Upper lobe of left lung (tissue), 4 donors: ENCODE measurements around the gene PDCL2.

Source experiments
- CTCF ChIP-seq, 6 experiments: fragments of 450-650 bp in 4 of 6; fragments of 200-600 bp in 2 of 6; sonication (generic) in 2 of 6; IDR thresholded peaks; one replicate each; pipeline ENCODE4 v1.5.1; 2016 to 2019; ENCODE audit warnings: antibody characterized with exemption in 6 of 6
- EP300 ChIP-seq, 4 donors: sonication (generic); formaldehyde crosslinking; IDR thresholded peaks; one replicate each; pipeline ENCODE4 v1.5.1; 2017; ENCODE audit warnings: antibody characterized with exemption in 4 of 4, control low read depth in 2 of 4
- POLR2A ChIP-seq, 4 donors: fragments of 450-650 bp; IDR thresholded peaks; one replicate each; pipeline ENCODE4 v1.5.1; 2016 to 2017; ENCODE audit warnings: antibody characterized with exemption in 4 of 4, mild to moderate bottlenecking in 2 of 4
- POLR2AphosphoS5 ChIP-seq, 2 donors: sonication (generic); formaldehyde crosslinking; IDR thresholded peaks; one replicate each; pipeline ENCODE4 v1.5.1; 2017; ENCODE audit warnings: antibody characterized with exemption in 2 of 2

DNA sequence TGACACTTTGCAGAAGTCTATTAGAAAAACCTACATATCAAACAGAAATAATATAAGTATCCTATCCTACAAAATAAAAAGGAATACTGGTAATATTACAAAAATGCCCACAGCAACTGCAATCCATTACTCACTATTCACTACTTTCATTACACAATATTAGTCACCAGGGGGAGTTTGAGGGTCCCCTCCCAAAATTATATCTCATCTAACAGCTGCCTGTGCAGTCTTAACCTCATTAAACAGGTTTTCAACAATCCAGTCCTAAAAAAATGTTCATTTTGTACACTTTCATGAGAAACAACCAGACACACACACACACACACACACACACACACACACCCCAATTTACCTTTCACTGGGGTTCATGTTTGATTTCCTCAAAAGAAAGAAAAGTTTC is 48.2 kb downstream of the PDCL2 start:
- TF ChIP-seq CTCF (IDR thresholded peaks at IDR 0.05), result no peak
- TF ChIP-seq POLR2AphosphoS5 (IDR thresholded peaks at IDR 0.05), result no peak
- no peak for TF ChIP-seq EP300 (IDR thresholded peaks at IDR 0.05)
- TF ChIP-seq POLR2A (IDR thresholded peaks at IDR 0.05), result no peak
